Endodermal cell (in vitro differentiated cells): Measurements from ENCODE around the gene ZBTB49. TPM values are rescaled to one million over a fixed set of nuclear protein-coding genes. Genes with fewer than 3 reads are reported as not detected.

ENCODE experiments used
- DNase-seq: peaks from one replicate; pipeline ENCODE4 v3.0.0-alpha.2; 2017
- H3K27ac ChIP-seq: 2 replicates; pipeline ENCODE4 v1.5.1; 2013; ENCODE audit warnings: mild to moderate bottlenecking, low read depth, low read length, moderate library complexity
- H3K27me3 ChIP-seq: 2 replicates; pipeline ENCODE4 v1.6.1; 2013; ENCODE audit warnings: mild to moderate bottlenecking, low read length, moderate library complexity; ENCODE audit not compliant: insufficient read depth, control insufficient read depth, poor library complexity, severe bottlenecking
- H3K36me3 ChIP-seq: 2 replicates; pipeline ENCODE4 v1.7.0; 2013; ENCODE audit warnings: mild to moderate bottlenecking, low read length, moderate library complexity; ENCODE audit not compliant: control insufficient read depth, insufficient read depth
- H3K4me1 ChIP-seq: one replicate; pipeline ENCODE4 v1.7.0; 2013; ENCODE audit warnings: low read length; ENCODE audit not compliant: control insufficient read depth, insufficient read depth
- H3K4me3 ChIP-seq: 2 replicates; pipeline ENCODE4 v1.5.1; 2013; ENCODE audit warnings: mild to moderate bottlenecking, low read length, moderate library complexity
- H3K9ac ChIP-seq: 2 replicates; pipeline ENCODE4 v1.6.1; 2013; ENCODE audit warnings: mild to moderate bottlenecking, low read length, moderate library complexity; ENCODE audit not compliant: poor library complexity, severe bottlenecking; ENCODE audit errors: extremely low read depth
- H3K9me3 ChIP-seq: 2 replicates; pipeline ENCODE4 v1.6.1; 2013; ENCODE audit warnings: mild to moderate bottlenecking, low read length, moderate library complexity; ENCODE audit not compliant: control insufficient read depth
- H3K27ac Mint-ChIP-seq: 2 replicates; pipeline ENCODE4 v1.8.0; 2020; ENCODE audit warnings: mixed read lengths
- H3K27me3 Mint-ChIP-seq: 2 replicates; pipeline ENCODE4 v1.8.0; 2021; ENCODE audit warnings: mild to moderate bottlenecking, mixed read lengths; ENCODE audit not compliant: insufficient read depth
- H3K36me3 Mint-ChIP-seq: 2 replicates; pipeline ENCODE4 v1.8.0; 2020; ENCODE audit warnings: low read depth, mixed read lengths
- H3K4me1 Mint-ChIP-seq: 2 replicates; pipeline ENCODE4 v1.8.0; 2020; ENCODE audit warnings: mixed read lengths
- H3K4me3 Mint-ChIP-seq: 2 replicates; pipeline ENCODE4 v1.8.0; 2020; ENCODE audit warnings: mild to moderate bottlenecking, moderate library complexity, mixed read lengths
- H3K9me3 Mint-ChIP-seq: 2 replicates; pipeline ENCODE4 v1.8.0; 2020; ENCODE audit warnings: mild to moderate bottlenecking, mixed read lengths
- WGBS, 2 experiments: methylation state at CpG; one replicate each; pipeline versions ENCODE4 v1.1.5 to v1.1.7; 2013; ENCODE audit warnings: missing lambda C conversion rate in 2 of 2, mixed read lengths in 1 of 2; ENCODE audit not compliant: insufficient coverage in 1 of 2, insufficient read length in 1 of 2; 5-methylcytosine and 5-hydroxymethylcytosine counted together
- total RNA-seq, 2 donors: library from RNA; stranded (reverse); fragmentation: NEBNext Ultra II Directional in 1 of 2; extraction: Animal tissue kit (Norgen Biotek cat#: 25700) in 1 of 2; gene quantifications; 2 replicates in 1 of 2; 3 replicates in 1 of 2; pipeline ENCODE4 v1.2.1, GENCODE V29; 2021
- TF ChIP-seq, protein P1 (sequence below): fragments of 200-600 bp; sonication (generic); conservative IDR thresholded peaks from 2 replicates; pipeline ENCODE4 v1.5.0; 2021; ENCODE audit warnings: antibody characterized with exemption, mild to moderate bottlenecking

ZBTB49 gene
- total RNA-seq, 2 donors from 2014 or later: 5.9 to 8.0 TPM

GRCh38 chr4:4326166-4326565, 36.1 kb downstream of the ZBTB49 start:
- Mint-ChIP-seq H3K27me3 (no peaks in the 10 kb centered on the region), H3K4me1 (peaks cover 15% of the 10 kb centered on the region), H3K27ac (no peak overlapping the region), H3K9me3 (peaks cover 6% of the 10 kb centered on the region), H3K36me3 (peaks cover 14% of the 10 kb centered on the region), H3K4me3 (no peak overlapping the region)
- WGBS, 2 experiments: 93% methylated on average over 4 of the region's 4 CpGs
- peaks cover 7% of the 10 kb centered on the region for H3K4me1 ChIP-seq
- peak; percentile 11 for DNase-seq
- no peaks in the 10 kb centered on the region for H3K9me3 ChIP-seq
- TF ChIP-seq, protein P1, sequence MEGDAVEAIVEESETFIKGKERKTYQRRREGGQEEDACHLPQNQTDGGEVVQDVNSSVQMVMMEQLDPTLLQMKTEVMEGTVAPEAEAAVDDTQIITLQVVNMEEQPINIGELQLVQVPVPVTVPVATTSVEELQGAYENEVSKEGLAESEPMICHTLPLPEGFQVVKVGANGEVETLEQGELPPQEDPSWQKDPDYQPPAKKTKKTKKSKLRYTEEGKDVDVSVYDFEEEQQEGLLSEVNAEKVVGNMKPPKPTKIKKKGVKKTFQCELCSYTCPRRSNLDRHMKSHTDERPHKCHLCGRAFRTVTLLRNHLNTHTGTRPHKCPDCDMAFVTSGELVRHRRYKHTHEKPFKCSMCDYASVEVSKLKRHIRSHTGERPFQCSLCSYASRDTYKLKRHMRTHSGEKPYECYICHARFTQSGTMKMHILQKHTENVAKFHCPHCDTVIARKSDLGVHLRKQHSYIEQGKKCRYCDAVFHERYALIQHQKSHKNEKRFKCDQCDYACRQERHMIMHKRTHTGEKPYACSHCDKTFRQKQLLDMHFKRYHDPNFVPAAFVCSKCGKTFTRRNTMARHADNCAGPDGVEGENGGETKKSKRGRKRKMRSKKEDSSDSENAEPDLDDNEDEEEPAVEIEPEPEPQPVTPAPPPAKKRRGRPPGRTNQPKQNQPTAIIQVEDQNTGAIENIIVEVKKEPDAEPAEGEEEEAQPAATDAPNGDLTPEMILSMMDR: no peak
- H3K27me3 ChIP-seq: no peaks in the 10 kb centered on the region
- no peak overlapping the region for H3K27ac ChIP-seq
- H3K9ac ChIP-seq: no peak overlapping the region
- H3K4me3 ChIP-seq: no peak overlapping the region
- peaks cover under 1% of the 10 kb centered on the region for H3K36me3 ChIP-seq

DNA sequence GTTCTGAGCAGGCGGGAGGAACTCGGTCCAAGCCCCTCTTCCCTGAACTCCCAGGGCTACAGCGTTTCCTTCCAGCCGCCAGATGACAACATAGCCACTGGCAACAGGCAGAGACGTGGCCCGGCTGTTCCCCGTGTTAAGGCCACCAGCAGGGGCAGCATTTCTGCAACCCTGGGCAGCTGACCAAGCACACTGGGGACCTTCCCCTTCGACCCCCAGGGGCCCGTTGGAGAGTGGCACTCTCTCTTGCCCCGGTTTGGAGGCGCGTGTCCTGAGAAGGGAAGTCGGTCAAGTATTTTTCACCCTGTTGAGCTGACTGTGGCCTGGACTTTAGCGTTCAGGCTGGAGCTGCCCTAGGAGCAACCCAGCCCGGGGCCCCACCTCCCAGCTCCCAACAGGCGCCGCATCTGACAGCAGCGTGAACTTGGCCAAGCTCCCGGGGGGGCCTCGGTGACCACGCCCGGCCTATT, 37.6 kb downstream of the ZBTB49 start:
- Mint-ChIP-seq H3K4me3 (no peak overlapping the region), H3K36me3 (peaks cover 10% of the 10 kb centered on the region), H3K27me3 (no peaks in the 10 kb centered on the region), H3K9me3 (peaks cover 6% of the 10 kb centered on the region), H3K4me1 (peaks cover 15% of the 10 kb centered on the region), H3K27ac (peak overlapping the region; percentile 83)
- Histone ChIP-seq H3K9ac (no peak overlapping the region), H3K27ac (no peak overlapping the region), H3K4me1 (peaks cover 7% of the 10 kb centered on the region), H3K27me3 (no peaks in the 10 kb centered on the region), H3K9me3 (no peaks in the 10 kb centered on the region), H3K4me3 (no peak overlapping the region), H3K36me3 (no peaks in the 10 kb centered on the region)
- TF ChIP-seq, protein P1: peak; percentile 93
- DNase-seq: peak; percentile 95
- WGBS, 2 experiments: 52 to 55% methylated on average over 16 to 22 of the region's 22 CpGs

- Mint-ChIP-seq H3K27ac (no peak overlapping the region), H3K4me3 (no peak overlapping the region), H3K4me1 (peaks cover 15% of the 10 kb centered on the region), H3K9me3 (peaks cover 6% of the 10 kb centered on the region), H3K27me3 (no peaks in the 10 kb centered on the region), H3K36me3 (peaks cover 8% of the 10 kb centered on the region)
- Histone ChIP-seq H3K9me3 (no peaks in the 10 kb centered on the region), H3K27ac (no peak overlapping the region), H3K4me3 (no peak overlapping the region), H3K4me1 (peaks cover 7% of the 10 kb centered on the region), H3K36me3 (no peaks in the 10 kb centered on the region), H3K9ac (no peak overlapping the region), H3K27me3 (no peaks in the 10 kb centered on the region)
- TF ChIP-seq, protein P1: no peak
- 82% methylated on average over 1 of the region's 1 CpG; no CpG with 5 or more reads in 1 of the 2 experiments for WGBS, 2 experiments
- DNase-seq: no peak
These were observed 38.2 kb downstream of the ZBTB49 start for GRCh38 chr4:4328206-4328605.
